Breast epithelium (tissue), 4 donors: ENCODE results near the gene KCNN3. TPM values are rescaled to one million over a fixed set of nuclear protein-coding genes. Genes with fewer than 3 reads are reported as not detected.

ENCODE experiments used
- DNase-seq, 2 donors: peaks; one replicate each; pipeline ENCODE4 v3.0.0-alpha.2; 2019; ENCODE audit warnings: low spot score in 2 of 2
- H3K27ac ChIP-seq, 2 donors: fragments of 200-600 bp; sonication (generic) in 1 of 2; one replicate each; pipeline ENCODE4 v1.5.1; 2016 to 2019; ENCODE audit warnings: mild to moderate bottlenecking in 1 of 2
- H3K27me3 ChIP-seq, 2 donors: fragments of 200-600 bp; sonication (generic) in 1 of 2; one replicate each; pipeline versions ENCODE4 v1.5.1 to v1.6.0; 2017 to 2019; ENCODE audit warnings: control low read depth in 1 of 2, mild to moderate bottlenecking in 1 of 2
- H3K36me3 ChIP-seq: fragments of 200-600 bp; one replicate; pipeline ENCODE4 v1.5.1; 2019
- H3K4me1 ChIP-seq, 2 donors: fragments of 200-600 bp; sonication (generic); one replicate each; pipeline ENCODE4 v1.5.1; 2016 to 2019; ENCODE audit warnings: control low read depth in 1 of 2
- H3K4me3 ChIP-seq, 3 donors: fragments of 200-600 bp; sonication (generic); 1 replicate in 2 of 3; 2 replicates in 1 of 3; pipeline ENCODE4 v1.5.1; 2016 to 2019; ENCODE audit warnings: mild to moderate bottlenecking in 3 of 3, moderate library complexity in 2 of 3
- H3K9me3 ChIP-seq, 2 donors: fragments of 200-600 bp; sonication (generic) in 1 of 2; one replicate each; pipeline ENCODE4 v1.5.1; 2016 to 2019; ENCODE audit warnings: control low read depth in 1 of 2
- CTCF ChIP-seq, 3 donors: fragments of 450-650 bp; IDR thresholded peaks; one replicate each; pipeline ENCODE4 v1.5.1; 2016 to 2017; ENCODE audit warnings: antibody characterized with exemption in 3 of 3, mild to moderate bottlenecking in 3 of 3, moderate library complexity in 3 of 3
- POLR2A ChIP-seq: fragments of 450-650 bp; IDR thresholded peaks from one replicate; pipeline ENCODE4 v1.6.1; 2016; ENCODE audit warnings: antibody characterized with exemption, mild to moderate bottlenecking, moderate library complexity
- POLR2AphosphoS5 ChIP-seq, 3 donors: sonication (generic); formaldehyde crosslinking; IDR thresholded peaks; one replicate each; pipeline ENCODE4 v1.6.1; 2017; ENCODE audit warnings: antibody characterized with exemption in 3 of 3
- intact Hi-C: fragments of 100-400 bp; cut with DNase I; formaldehyde crosslinking; loops from one replicate; pipeline ENCODE4 v1.15.1; 2023; ENCODE audit warnings: low total_unique reads
- total RNA-seq, 3 donors: library from RNA; depleted of rRNA; stranded (reverse); fragments of >200 nt; gene quantifications; one replicate each; pipeline ENCODE4 v1.1.0, GENCODE V29; 2016

KCNN3 gene
- total RNA-seq, 3 donors from 2014 or later = 0.96 to 1.6 (median 1.0) TPM

GRCh38 chr1:154846565-154847442, 23.3 kb downstream of the KCNN3 start:
- TF ChIP-seq CTCF (IDR thresholded peaks at IDR 0.05) (no peak), POLR2AphosphoS5 (IDR thresholded peaks at IDR 0.05) (no peak), POLR2A (no peak)
- no peaks in the 10 kb centered on the region for H3K36me3 ChIP-seq
- H3K4me3 ChIP-seq = no peak overlapping the region
- H3K27me3 ChIP-seq = no peaks in the 10 kb centered on the region
- DNase-seq = no peak
- no peaks in the 10 kb centered on the region for H3K4me1 ChIP-seq
- H3K9me3 ChIP-seq = no peaks in the 10 kb centered on the region
- intact Hi-C loops = no loop called here
- no peak overlapping the region for H3K27ac ChIP-seq

- no peak for DNase-seq
- TF ChIP-seq POLR2A (no peak), CTCF (IDR thresholded peaks at IDR 0.05) (no peak), POLR2AphosphoS5 (IDR thresholded peaks at IDR 0.05) (no peak)
- Histone ChIP-seq H3K4me3 (no peak overlapping the region), H3K4me1 (no peaks in the 10 kb centered on the region), H3K9me3 (no peaks in the 10 kb centered on the region), H3K27me3 (no peaks in the 10 kb centered on the region), H3K27ac (no peak overlapping the region), H3K36me3 (no peaks in the 10 kb centered on the region)
- intact Hi-C loops = no loop called here
Measured at GRCh38 chr1:154845879-154846278, 24.2 kb downstream of the KCNN3 start.

- Histone ChIP-seq H3K27ac (no peak overlapping the region), H3K36me3 (no peaks in the 10 kb centered on the region), H3K4me1 (no peaks in the 10 kb centered on the region), H3K27me3 (no peaks in the 10 kb centered on the region), H3K4me3 (no peak overlapping the region), H3K9me3 (no peaks in the 10 kb centered on the region)
- intact Hi-C loops = no loop called here
- no peak for DNase-seq
- TF ChIP-seq CTCF (IDR thresholded peaks at IDR 0.05) (no peak), POLR2A (no peak), POLR2AphosphoS5 (IDR thresholded peaks at IDR 0.05) (no peak)
Measured at GRCh38 chr1:154845174-154845573, 24.9 kb downstream of the KCNN3 start.

GRCh38 chr1:154844297-154844681, 25.8 kb downstream of the KCNN3 start:
- intact Hi-C loops = no loop called here
- no peaks in the 10 kb centered on the region for H3K4me1 ChIP-seq
- H3K9me3 ChIP-seq = no peaks in the 10 kb centered on the region
- H3K4me3 ChIP-seq = no peak overlapping the region
- no peak for DNase-seq
- H3K27ac ChIP-seq = no peak overlapping the region
- H3K27me3 ChIP-seq = no peaks in the 10 kb centered on the region
- TF ChIP-seq POLR2A = no peak
- TF ChIP-seq POLR2AphosphoS5 (IDR thresholded peaks at IDR 0.05) = no peak
- no peak for TF ChIP-seq CTCF (IDR thresholded peaks at IDR 0.05)
- H3K36me3 ChIP-seq = no peaks in the 10 kb centered on the region

GRCh38 chr1:154843636-154844296, 26.3 kb downstream of the KCNN3 start:
- Histone ChIP-seq H3K27ac (no peak overlapping the region), H3K4me1 (no peaks in the 10 kb centered on the region), H3K4me3 (no peak overlapping the region), H3K9me3 (no peaks in the 10 kb centered on the region), H3K27me3 (no peaks in the 10 kb centered on the region), H3K36me3 (no peaks in the 10 kb centered on the region)
- TF ChIP-seq POLR2AphosphoS5 (IDR thresholded peaks at IDR 0.05) (no peak), CTCF (IDR thresholded peaks at IDR 0.05) (no peak), POLR2A (no peak)
- intact Hi-C loops = loop anchor here (1.0 kb wide), 1 partner anchor 26 kb away; no protein-coding TSS in a partner anchor
- DNase-seq = no peak
